Urinary bladder (tissue), 4 donors: Measurements from ENCODE around the gene SH2D5. TPM values are rescaled to one million over a fixed set of nuclear protein-coding genes. Genes with fewer than 3 reads are reported as not detected.
"Not testable (repeated sequence)": the region's sequence is repeated elsewhere in the genome, so short reads cannot be mapped to it uniquely, and the experiment has no call there.

Experiments used
- DNase-seq: peaks from one replicate; pipeline ENCODE4 v3.0.0-alpha.2; 2015; ENCODE audit errors: extremely low spot score
- H3K27ac ChIP-seq: one replicate; pipeline ENCODE4 v1.5.1; 2013; ENCODE audit warnings: low read depth, mild to moderate bottlenecking, moderate library complexity
- H3K36me3 ChIP-seq: one replicate; pipeline ENCODE4 v1.6.1; 2013; ENCODE audit warnings: mild to moderate bottlenecking, moderate library complexity; ENCODE audit not compliant: insufficient read depth
- H3K4me1 ChIP-seq: one replicate; pipeline ENCODE4 v1.6.1; 2013; ENCODE audit warnings: mild to moderate bottlenecking, moderate library complexity; ENCODE audit not compliant: insufficient read depth
- H3K4me3 ChIP-seq: one replicate; pipeline ENCODE4 v1.5.1; 2013; ENCODE audit warnings: low read depth, low read length
- WGBS: extraction: QIAGEN DNeasy Blood & Tissue Kit; methylation state at CpG from one replicate; pipeline ENCODE4 v1.1.7; 2013; 5-methylcytosine and 5-hydroxymethylcytosine counted together
- polyA plus RNA-seq: library from polyadenylated mRNA; stranded (reverse); fragments of 200-250 nt; gene quantifications from one replicate; pipeline ENCODE4 v1.2.3, GENCODE V29; 2013
- total RNA-seq: library from RNA; depleted of rRNA; stranded (reverse); fragments of >200 nt; gene quantifications from one replicate; pipeline ENCODE4 v1.2.3, GENCODE V29; 2014
- donor health status: healthy with polysubstance abuse.
- donor health status: healthy.

SH2D5 gene
- total and polyA plus RNA-seq, 2 donors, result 0.10 TPM; not detected in 1

DNA sequence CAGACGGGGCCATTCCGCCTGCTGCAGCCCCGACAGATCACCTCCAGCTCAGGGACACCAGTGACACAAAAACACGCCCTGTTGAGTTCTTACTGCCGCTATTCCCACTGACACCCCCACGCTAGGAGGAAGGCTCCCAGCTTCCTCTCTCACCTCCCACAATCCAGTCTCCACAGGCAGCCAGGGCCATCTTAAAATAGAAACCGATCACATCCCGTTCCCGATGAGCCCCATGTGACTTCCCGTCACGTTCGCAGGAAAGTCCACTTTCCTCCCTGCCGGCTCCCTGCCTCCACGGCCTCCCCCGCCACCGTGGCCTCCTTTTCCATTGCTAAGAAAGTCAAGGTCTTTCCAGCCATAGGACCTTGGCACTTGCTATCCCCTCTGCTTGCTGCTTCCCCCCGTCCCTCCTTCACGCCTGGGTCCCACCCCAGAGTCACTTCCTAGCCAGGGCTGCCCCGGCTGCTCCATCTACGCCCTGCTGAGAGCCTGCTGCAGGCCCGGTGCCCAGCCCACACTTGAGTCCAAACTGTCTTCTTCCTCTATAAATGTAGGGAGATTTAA, 47.3 kb downstream of the SH2D5 start:
- Histone ChIP-seq H3K27ac (no peak overlapping the region), H3K4me3 (no peak overlapping the region)
- 71% methylated on average over 21 of the region's 21 CpGs for WGBS

DNA sequence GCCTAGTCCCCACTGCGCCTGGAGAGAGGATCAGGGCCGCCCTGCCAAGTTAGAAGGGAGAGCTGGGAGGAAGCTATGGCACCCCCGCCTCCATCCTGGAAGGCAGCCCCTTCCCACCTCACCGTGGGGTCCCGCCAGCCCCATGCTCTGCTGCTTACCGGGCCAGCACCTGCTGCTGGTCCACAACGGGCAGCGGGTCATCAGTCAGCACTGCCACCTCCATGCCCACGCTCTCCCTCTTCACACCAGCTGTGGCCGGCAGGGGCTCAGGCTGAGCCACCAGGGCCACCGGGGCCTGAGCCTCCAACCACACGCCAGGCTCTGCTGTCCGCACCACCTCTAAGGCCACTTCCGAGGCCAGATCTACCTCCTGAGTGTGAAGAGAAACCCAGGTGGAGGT, 47.9 kb downstream of the SH2D5 start:
- no peak overlapping the region for H3K27ac ChIP-seq
- 88% methylated on average over 14 of the region's 14 CpGs for WGBS
- no peak for DNase-seq
- no peaks in the 10 kb centered on the region for H3K36me3 ChIP-seq
- H3K4me3 ChIP-seq, result no peak overlapping the region
- H3K4me1 ChIP-seq, result no peaks in the 10 kb centered on the region

More for the DNA sequence above, 47.3 kb downstream of the SH2D5 start:
- no peaks in the 10 kb centered on the region for H3K4me1 ChIP-seq
- DNase-seq, result no peak
- no peaks in the 10 kb centered on the region for H3K36me3 ChIP-seq

DNA sequence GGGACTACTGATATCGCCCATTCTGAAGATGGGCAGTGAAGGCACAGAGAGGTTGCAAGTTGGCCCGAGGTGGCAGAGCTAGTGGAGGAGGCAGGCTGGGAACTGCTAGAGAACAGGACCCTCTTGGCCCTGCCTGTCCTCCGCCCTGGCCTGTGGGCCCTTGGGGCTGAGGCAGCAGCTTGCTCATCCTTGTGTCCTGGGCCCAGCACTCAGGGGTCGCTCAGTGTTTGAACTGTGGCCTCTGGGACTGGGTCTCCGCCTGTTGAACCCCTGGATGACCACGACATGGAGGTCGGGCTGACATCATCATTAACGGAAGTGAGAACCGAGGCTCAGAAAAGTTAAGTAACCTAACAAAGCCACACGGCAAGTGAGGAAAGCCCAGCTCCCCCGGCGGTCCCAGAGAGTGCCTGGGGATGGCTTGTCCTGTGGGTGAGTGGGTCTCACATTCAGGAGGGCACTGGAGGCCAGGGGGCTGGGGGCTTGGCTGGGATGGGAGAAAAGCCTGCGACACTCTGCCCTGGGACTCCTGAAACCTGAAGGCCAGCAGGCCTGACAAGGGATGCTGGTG, 48.4 kb downstream of the SH2D5 start:
- no peak for DNase-seq
- no peaks in the 10 kb centered on the region for H3K36me3 ChIP-seq
- WGBS, result 85% methylated on average over 13 of the region's 13 CpGs
- no peak overlapping the region for H3K4me3 ChIP-seq
- H3K4me1 ChIP-seq, result no peaks in the 10 kb centered on the region
- H3K27ac ChIP-seq, result no peak overlapping the region

DNA sequence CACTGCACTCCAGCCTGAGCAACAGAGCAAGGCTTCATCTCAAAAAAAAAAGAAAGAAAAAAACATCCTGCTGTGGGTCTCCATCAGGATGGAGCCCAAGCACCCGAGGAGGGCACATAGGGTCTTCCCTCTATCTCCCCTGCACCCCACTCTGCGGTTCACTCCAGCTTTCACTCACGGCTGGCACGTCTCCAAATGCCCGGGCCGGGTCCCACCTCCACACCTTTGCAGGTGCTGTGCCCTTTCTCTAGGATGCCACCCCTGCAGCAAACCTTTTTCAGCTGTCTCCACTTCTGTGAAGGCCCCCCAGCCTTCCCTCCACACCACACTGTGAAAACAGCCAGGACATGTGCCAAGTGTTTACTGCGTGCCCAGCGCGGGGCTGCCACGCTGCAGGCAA, 48.9 kb downstream of the SH2D5 start:
- no peaks in the 10 kb centered on the region for H3K4me1 ChIP-seq
- 89% methylated on average over 10 of the region's 10 CpGs for WGBS
- no peak overlapping the region for H3K27ac ChIP-seq
- H3K36me3 ChIP-seq, result no peaks in the 10 kb centered on the region
- H3K4me3 ChIP-seq, result no peak overlapping the region
- DNase-seq, result no peak

DNA sequence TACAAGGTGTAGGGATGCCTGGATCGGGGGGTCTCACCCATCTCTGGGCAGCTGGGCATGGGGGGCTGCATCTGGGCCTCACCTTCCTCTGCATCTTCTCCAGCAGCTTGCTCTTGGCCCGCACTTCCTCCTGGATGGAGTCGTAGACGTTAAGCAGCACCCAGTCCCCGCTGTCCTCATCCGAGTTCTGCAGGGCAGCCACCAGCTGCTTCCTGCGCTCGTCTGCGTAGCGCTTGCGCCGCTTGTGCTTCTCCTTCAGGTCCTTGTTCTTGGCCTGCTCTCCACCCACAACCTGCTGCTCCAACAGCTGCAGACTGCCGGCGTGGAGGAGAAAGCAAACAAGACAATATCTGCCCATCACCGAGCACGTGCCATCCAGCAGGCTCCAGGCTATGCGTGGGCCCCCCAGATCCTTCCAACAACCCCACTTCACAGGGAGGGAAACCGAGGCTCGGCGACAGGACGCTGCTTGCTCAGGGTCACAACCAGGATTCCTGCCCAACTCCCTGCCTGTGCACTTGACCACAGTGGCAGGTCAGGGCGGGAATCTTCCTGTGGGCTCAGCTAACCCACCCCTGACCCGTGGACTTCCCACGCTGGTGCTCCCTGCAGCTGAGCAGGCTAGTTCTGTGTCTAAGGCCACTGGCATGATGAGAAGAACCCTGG, 49.8 kb downstream of the SH2D5 start:
- H3K27ac ChIP-seq, result no peak overlapping the region
- no peaks in the 10 kb centered on the region for H3K36me3 ChIP-seq
- no peak for DNase-seq
- H3K4me3 ChIP-seq, result no peak overlapping the region
- H3K4me1 ChIP-seq, result no peaks in the 10 kb centered on the region
- WGBS, result 72% methylated on average over 24 of the region's 24 CpGs

DNA sequence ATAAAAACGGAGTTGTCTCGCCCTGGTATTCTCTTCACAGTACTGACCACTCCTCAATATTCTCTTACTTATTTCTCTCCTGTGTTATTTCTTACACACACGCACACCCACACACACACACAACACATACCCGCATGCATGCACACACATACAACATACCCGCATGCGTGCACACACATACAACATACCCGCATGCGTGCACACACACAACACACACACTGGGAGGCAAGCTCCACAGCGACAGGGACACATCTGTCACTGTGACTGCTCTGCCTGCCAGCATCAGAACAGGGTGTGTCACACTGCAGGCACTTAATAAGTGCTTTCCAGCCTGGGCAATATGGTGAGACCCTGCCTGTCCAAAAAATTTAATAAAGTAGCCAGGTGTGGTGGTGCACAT, 50.5 kb downstream of the SH2D5 start:
- Histone ChIP-seq H3K4me3 (no peak overlapping the region), H3K27ac (no peak overlapping the region)
- WGBS, result 93% methylated on average over 9 of the region's 9 CpGs

DNA sequence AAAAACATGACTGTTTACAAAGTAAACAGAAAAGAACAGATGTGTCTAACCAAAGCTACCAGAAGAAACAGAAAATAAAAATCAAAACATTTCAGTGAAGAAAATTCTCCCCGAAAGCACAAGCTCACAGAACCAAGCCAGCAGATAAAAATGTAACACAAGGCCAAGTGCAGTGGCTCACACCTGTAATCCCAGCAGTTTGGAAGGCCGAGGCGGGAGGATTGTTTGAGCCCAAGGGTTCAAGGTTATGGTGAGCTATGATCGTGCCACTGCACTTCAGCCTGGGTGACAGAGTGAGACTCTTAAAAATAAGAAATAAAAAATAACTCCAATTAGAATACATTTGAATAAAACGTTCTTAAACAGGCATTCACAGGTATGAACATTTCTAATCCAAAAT, 52.2 kb downstream of the SH2D5 start:
- no peaks in the 10 kb centered on the region for H3K4me1 ChIP-seq
- 88% methylated on average over 5 of the region's 5 CpGs for WGBS
- DNase-seq, result no peak
- no peak overlapping the region for H3K27ac ChIP-seq
- no peaks in the 10 kb centered on the region for H3K36me3 ChIP-seq
- no peak overlapping the region for H3K4me3 ChIP-seq

More for the DNA sequence above, 50.5 kb downstream of the SH2D5 start:
- H3K4me1 ChIP-seq, result no peaks in the 10 kb centered on the region
- no peak for DNase-seq
- no peaks in the 10 kb centered on the region for H3K36me3 ChIP-seq

DNA sequence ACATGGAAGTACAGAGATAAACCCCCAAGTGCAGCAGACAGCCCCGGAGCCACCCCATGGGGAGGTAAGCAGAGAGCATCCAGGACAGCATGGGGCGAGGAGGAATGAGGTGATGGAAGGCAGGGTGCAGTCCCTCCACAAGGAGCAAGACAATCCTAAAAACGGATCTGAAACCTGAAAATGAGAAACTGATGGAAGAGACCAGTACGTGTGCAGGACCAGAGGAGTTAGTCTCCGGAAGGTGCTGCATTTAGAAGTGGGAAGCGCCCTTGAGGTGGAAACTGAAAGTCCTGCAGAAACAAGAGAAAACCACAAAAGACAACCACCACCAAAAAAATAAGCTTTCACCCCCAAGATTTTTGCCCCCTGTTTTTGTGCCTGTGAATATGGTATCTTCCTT, 53.9 kb downstream of the SH2D5 start:
- WGBS, result 80% methylated on average over 6 of the region's 6 CpGs
- no peaks in the 10 kb centered on the region for H3K4me1 ChIP-seq
- no peak overlapping the region for H3K4me3 ChIP-seq

DNA sequence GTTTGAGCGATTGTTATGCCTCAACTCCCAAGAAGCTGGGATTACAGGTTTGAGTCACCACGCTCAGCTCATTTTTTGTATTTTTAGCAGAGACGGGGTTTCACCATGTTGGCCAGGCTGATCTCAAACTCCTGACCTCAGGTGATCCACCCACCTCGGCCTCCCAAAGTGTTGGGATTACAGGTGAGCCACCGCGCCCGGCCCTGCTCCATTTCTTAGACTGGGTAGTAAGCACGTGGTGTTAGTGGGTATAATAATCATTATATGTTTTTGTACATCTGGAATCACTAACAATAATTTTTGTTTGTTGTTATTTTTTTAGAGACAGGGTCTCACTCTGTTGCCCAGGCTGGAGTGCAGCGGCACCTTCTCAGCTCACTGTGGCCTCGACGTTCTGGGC, 58.9 kb downstream of the SH2D5 start:
- not testable (repeated sequence) for H3K4me3 ChIP-seq, DNase-seq, H3K4me1 ChIP-seq, H3K36me3 ChIP-seq, H3K27ac ChIP-seq
- 92% methylated on average over 11 of the region's 11 CpGs for WGBS

More for the DNA sequence above, 53.9 kb downstream of the SH2D5 start:
- no peaks in the 10 kb centered on the region for H3K36me3 ChIP-seq
- no peak overlapping the region for H3K27ac ChIP-seq
- no peak for DNase-seq

DNA sequence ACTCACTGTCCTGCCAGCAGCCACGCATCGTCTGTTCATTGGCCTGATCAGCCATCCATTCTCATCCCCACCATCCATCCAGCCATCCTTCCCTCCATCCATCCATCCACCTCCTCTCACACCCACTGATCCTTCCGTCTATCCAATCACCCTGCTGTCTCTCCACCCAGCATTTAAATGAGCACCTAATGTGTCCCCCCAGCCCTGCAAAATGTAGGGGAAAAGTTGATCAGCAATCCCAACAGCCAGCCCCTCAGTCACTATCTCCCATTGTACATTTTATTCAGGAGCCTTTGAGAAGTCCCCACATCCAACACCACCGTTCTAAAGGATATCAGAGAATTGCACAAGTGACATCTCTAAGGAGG, 60.3 kb downstream of the SH2D5 start:
- H3K36me3 ChIP-seq, result no peaks in the 10 kb centered on the region
- DNase-seq, result no peak
- WGBS, result 91% methylated on average over 4 of the region's 4 CpGs
- no peaks in the 10 kb centered on the region for H3K4me1 ChIP-seq
- no peak overlapping the region for H3K27ac ChIP-seq
- no peak overlapping the region for H3K4me3 ChIP-seq

DNA sequence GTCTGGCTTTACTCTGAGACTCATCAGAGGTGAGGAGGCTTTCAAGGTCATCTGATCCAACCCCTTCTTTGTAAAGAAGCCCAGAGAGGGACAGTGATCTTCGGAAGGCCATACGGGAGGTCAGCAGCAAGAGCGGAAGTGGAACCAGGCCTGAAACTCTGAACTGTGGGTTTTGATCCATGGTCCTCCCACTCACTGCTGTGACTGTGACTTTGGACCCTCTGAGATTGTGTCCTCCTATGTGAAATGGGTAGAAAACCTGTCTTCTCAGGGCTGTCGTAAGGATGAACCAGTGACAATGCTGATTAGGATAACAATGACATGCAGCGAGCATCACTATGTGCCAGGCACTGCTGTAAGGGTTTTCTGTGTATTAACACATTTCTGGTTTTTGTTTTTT, 61.6 kb downstream of the SH2D5 start:
- Histone ChIP-seq H3K27ac (no peak overlapping the region), H3K36me3 (no peaks in the 10 kb centered on the region), H3K4me3 (no peak overlapping the region), H3K4me1 (no peaks in the 10 kb centered on the region)
- WGBS, result 95% methylated on average over 5 of the region's 5 CpGs
- no peak for DNase-seq

Other genes with a start within 250 kb of the SH2D5 start
- gene CAMK2N1, start 246.5 kb downstream of the SH2D5 start, total RNA-seq, result 17.1 TPM
- gene CAMK2N1, start 246.5 kb downstream of the SH2D5 start, polyA plus RNA-seq, result 22.0 TPM
- gene MUL1, start 224.6 kb downstream of the SH2D5 start, total RNA-seq, result 13.9 TPM
- gene MUL1, start 224.6 kb downstream of the SH2D5 start, polyA plus RNA-seq, result 36.5 TPM
- 1.1 TPM for gene FAM43B, start 180.1 kb downstream of the SH2D5 start, total RNA-seq
- gene FAM43B, start 180.1 kb downstream of the SH2D5 start, polyA plus RNA-seq, result 0.37 TPM
- gene CDA, start 143.6 kb downstream of the SH2D5 start, total RNA-seq, result 0.53 TPM
- gene CDA, start 143.6 kb downstream of the SH2D5 start, polyA plus RNA-seq, result 5.1 TPM
- gene PINK1, start 99.2 kb downstream of the SH2D5 start, total RNA-seq, result 37.3 TPM
- gene PINK1, start 99.2 kb downstream of the SH2D5 start, polyA plus RNA-seq, result 112 TPM
- gene DDOST, start 71.3 kb downstream of the SH2D5 start, total RNA-seq, result 132 TPM
- 169 TPM for gene DDOST, start 71.3 kb downstream of the SH2D5 start, polyA plus RNA-seq
- 2.0 TPM for gene KIF17, start 14.7 kb downstream of the SH2D5 start, total RNA-seq
- 3.2 TPM for gene KIF17, start 14.7 kb downstream of the SH2D5 start, polyA plus RNA-seq
- gene HP1BP3, start 54.6 kb upstream of the SH2D5 start, total RNA-seq, result 385 TPM
- 186 TPM for gene HP1BP3, start 54.6 kb upstream of the SH2D5 start, polyA plus RNA-seq